HG02884 (cell line): Measurements from ENCODE around the gene ANKRD53.

Experiments
- ATAC-seq: cut with Tn5 transposase; IDR thresholded peaks from one replicate; pipeline ENCODE4 v1.9.1; 2021; ENCODE audit warnings: mild to moderate bottlenecking, moderate library complexity; ENCODE audit not compliant: unreplicated experiment

Gene ANKRD53

DNA sequence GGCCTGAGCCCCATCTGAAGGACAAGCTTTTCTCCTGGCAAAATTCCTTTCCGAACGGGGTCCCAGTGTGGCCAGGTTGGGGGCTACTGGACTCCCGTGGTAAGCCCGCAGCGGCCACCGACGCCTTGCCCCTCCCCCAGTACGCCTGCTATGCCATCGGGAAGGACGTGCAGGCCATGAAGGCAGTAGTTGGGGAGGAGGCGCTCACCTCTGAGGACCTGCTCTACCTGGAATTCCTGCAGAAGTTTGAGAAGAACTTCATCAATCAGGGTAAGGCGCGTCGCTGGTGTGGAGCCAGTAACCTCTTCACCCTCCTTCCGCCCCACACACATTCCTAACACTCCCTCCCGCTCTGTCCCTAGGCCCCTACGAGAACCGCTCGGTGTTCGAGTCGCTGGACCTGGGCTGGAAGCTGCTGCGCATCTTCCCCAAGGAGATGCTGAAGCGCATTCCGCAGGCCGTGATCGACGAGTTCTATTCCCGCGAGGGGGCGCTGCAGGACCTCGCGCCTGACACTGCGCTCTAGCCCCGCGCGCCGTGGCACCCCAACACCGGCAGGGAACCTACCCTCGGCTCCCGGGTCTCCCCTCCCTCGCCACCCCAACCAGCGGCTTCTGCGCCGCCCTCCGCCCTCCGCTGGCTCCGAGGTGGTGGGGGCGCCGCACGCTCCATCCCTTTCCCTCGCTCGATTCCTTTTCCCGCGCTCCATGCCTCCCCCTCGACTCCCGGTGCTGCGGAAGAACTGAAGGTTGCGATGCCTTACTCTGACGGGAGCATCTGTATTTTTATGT lies 13.6 kb upstream of the ANKRD53 start:
- ATAC-seq = peak; percentile 83

DNA sequence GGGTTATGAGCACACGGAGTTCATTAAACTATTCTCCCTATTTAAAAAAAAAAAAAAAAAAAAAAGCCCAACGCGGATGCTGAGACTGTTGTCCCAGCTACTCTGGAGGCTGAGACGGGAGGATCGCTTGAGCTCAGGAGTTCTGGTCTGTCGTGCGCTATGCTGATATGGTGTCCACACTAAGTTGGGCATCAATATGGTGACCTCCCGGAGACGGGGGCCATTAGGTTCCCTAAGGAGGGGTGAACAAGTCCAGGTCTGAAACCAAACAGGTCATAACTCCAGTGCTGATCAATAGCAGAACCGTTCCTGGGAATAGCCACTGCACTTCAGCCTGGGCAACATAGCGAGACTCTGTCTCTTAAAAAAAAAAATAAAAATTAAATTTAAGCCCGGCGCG lies 12.9 kb upstream of the ANKRD53 start:
- ATAC-seq = no peak

GRCh38 chr2:70966681-70967080 lies 11.7 kb upstream of the ANKRD53 start:
- no peak for ATAC-seq

DNA sequence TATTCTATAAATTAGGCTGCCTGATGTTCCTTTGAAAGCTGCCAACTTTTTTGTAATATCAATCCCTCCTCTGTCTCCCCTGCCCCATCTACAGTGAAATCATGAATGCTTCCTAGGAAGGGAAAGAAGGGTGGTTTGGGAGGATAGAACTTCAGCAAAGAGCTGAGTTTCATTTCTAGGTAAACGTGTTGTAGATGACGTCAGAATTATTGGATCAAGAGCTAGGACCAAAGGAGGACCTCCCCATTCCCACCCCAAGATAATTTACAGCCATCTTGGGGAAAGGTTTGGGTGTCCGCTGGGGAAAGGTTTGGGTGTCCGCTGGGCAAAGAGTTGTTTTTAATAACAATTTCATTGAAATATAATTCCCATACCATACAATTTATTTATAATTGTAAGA lies 11.2 kb upstream of the ANKRD53 start:
- ATAC-seq = no peak

DNA sequence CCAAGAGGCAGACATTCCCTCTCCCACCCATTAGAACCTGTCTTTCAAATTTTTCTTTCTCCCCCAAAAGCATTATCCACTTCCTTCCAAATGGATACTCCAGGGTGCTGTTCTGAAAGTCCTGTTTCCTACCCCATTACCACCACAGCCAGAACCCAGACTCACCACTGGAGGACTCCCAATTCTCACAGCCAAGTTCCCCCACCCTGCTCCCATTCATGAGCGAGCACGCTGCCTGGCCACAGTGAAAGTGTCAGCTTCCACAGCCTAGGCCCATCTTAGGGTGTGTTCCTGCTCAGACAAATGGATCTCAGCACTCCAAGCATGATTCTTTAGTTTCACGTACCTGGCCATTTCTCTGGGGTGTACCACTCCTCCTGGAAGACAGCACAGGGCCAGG lies 3.8 kb upstream of the ANKRD53 start:
- ATAC-seq = no peak

DNA sequence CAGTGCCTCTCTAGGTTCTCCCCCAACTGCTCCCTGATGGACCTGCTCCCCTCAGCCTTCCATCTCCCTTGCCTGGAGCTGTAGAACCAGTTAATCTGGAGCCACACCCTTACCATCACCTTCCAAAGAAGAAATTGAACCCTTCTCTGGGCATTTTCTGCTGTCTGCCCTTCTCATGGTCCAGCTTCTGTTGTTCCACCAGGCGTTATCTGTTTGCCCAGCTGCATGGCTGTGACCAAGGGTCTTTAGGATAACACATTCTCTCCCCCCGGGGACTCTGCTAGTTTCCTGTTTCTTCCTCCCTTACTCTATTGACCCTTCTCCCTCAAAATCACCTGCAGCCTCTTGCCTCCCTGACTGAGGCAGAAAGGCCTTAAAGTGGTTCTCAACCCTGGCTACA lies 3.2 kb upstream of the ANKRD53 start:
- no peak for ATAC-seq

- ATAC-seq = no peak
Measured at GRCh38 chr2:70977605-70978205, 725 bp upstream of the ANKRD53 start.

DNA sequence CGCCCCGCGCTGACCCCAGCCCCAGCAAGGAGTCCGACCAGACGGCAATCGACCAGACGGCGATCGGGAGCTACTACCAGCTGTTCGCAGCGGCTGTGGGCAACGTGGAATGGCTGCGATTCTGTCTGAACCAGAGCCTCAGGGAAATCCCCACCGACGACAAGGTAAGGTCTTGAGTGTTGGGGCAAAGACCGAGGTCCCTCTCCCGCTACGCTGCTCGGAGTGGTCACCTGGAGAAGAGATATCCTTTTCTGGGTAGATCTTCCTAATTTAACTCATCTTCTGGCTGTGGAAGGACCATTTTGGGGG lies 704 bp downstream of the ANKRD53 start:
- ATAC-seq = no peak

GRCh38 chr2:70979626-70980025 lies 1.2 kb downstream of the ANKRD53 start:
- ATAC-seq = no peak

- ATAC-seq = no peak
Measured at GRCh38 chr2:70981421-70981820, 3.0 kb downstream of the ANKRD53 start.

DNA sequence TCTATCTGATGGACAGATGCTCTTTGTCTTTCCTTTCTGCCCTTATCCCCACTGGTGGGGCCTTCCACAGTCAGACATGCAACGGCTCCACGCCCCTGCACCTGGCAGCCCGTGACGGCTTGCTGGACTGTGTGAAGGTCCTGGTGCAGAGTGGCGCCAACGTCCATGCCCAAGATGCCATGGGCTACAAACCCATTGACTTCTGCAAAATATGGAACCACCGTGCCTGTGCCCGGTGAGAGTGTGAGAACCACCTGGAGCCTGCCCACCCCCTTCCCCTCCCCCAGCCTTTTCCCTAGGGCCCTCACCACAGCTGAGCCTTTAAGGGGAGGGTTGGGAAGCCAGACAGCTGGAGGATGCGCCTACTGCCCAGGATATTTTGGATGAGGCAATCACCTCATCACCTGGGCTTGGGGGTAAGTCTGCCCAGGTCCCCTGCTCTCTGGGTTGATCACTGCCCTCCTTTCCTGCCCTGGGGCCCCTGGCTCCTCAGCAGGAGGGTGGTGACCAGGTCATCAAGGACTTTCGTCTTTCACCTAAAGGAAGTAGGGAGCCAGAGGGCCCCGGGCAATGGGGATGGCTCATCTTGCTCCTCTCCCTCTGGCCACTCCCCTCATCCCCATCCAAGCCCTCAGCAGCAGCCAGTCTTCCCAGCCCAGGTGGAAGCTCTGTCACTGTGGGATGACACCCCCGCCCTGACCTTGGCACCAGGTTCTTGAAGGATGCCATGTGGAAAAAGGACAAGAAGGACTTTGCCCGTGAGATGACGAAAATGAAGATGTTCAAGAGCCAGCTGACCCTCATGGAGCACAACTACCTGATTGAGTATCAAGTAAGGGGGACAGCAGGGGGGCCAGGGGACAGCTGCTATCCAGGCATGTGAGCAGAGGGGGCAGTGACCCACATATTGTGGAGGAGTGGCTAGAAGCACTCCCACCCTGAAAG lies 3.7 kb downstream of the ANKRD53 start:
- no peak for ATAC-seq

DNA sequence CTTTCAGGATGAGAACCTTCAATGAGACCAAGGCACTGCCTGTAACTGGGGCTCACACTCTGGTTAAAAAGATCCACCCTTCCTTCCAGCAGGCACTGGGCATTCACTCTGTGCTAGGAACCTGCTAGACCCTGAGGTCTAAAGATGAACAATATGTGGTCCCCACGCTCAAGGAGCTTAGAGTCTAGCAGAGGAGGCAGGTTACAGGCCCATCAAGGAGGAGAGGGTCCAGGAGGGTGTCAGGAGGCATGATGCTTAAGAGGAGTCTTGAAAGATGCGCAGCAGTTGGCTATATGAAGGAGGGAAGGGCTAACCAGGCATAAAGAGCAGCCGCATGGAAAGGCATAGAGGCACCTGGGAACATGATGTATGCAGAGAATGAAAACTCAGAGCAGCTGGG lies 4.5 kb downstream of the ANKRD53 start:
- ATAC-seq = no peak

GRCh38 chr2:70983506-70984227 lies 5.2 kb downstream of the ANKRD53 start:
- no peak for ATAC-seq

DNA sequence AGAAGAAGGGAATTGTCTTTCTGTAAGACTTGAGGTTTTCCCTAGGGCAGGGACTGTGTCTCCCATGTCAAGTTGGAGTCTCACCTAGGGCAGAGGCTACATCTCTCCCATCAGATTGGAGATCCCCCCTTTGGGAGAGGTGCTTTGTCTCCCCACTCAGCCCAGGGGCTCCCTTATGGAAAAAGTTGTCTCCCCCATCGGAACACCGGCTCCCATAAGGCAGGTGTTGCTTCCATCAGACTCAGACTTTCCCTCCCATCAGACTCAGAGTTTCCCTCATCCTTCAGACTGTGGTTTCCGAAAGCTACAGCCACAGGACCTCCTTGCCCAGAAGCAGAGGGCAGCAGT lies 5.8 kb downstream of the ANKRD53 start:
- no peak for ATAC-seq

- peak; percentile 97 for ATAC-seq
Measured at GRCh38 chr2:70984576-70985282, 6.3 kb downstream of the ANKRD53 start.

DNA sequence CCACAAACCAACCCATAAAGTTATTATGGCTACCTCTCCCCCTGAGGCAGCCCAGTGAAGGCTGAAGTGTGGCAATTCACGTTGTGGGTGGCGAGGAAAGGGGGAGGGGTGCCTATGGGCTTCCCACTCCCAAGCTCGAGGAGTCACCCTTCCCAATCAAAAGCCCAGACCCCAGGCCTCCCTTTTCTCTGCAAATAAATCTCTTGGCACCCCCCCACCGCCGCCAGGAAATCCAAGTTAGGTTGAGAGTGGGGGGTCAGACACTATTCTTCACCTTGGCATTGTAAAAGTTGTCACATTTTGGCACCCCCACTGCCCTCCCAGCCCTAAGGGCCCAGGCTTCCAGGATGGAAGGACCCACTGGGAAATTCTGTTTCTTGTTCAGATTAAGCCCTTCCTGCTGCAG lies 6.9 kb downstream of the ANKRD53 start:
- no peak for ATAC-seq

DNA sequence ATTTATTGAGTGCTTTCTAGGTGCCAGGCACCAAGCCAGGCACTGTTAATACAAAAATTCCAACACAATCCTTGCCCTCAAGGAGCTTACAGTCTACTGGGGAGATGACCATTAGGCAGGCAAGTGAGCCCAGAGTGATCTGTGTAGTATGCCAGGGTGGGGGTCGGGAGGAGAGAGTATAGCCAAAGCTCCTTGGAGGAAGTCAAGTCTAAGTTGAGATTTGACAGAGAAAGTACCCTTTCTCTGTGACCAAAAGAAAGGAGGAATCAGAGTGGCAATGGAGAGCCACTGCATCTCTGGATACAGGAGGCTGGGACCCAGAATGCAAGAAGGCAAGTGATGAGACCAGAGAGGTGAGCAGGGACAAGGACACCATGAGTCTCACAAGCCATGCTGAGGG lies 7.5 kb downstream of the ANKRD53 start:
- no peak for ATAC-seq

GRCh38 chr2:70986499-70987189 lies 8.2 kb downstream of the ANKRD53 start:
- no peak for ATAC-seq

DNA sequence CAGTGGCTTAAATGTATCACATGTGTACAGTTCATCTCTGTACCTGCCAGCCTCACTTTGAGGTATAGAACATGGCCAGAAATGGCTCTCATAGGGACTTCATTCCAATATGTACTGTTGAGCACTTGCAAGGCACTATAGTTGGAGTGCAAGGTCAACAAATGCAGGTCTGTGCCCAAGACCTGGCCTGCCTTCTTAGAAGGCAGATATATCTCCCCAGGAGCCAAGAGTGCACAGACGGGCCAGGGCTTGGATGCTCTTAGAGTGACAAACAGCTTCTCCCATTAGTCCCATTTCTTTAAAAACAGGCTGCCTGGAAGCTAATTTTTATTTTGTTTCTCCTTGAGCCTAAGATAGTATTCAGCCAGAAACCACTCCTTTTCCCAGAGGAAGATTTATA lies 9.0 kb downstream of the ANKRD53 start:
- no peak for ATAC-seq

DNA sequence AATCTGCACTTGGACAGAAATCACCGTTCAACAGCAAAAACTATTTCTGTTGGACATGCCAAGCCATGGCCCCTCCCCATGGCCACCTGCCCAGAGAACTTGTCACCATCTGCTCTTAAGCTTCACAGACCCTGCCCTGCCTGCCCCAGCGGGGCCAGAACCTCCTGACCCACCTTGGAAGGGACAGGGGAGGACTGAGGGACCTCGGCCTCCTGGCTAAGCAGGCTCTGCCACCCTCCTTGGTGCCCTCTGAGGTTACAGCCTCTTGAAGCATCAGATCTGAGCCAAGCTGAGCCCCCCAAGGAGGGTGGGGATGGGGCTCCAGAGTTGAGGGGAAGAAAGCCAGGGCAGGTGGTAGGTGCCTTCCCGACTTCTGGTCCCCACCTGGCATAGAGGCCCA lies 9.7 kb downstream of the ANKRD53 start:
- ATAC-seq = no peak
